ENCODE data around the gene IL1RAP.

Gene IL1RAP

GRCh38 chr3:190545191-190545590, 31.3 kb downstream of the IL1RAP start:
- no peak for DNase-seq

GRCh38 chr3:190546881-190547510, 33.1 kb downstream of the IL1RAP start:
- DNase-seq: no peak

GRCh38 chr3:190548031-190548656, 34.3 kb downstream of the IL1RAP start:
- DNase-seq: no peak

GRCh38 chr3:190552021-190552420, 38.1 kb downstream of the IL1RAP start:
- no peak for DNase-seq

GRCh38 chr3:190552969-190553759, 39.3 kb downstream of the IL1RAP start:
- no peak for DNase-seq

GRCh38 chr3:190554197-190554596, 40.3 kb downstream of the IL1RAP start:
- no peak for DNase-seq

GRCh38 chr3:190556351-190556750, 42.5 kb downstream of the IL1RAP start:
- no peak for DNase-seq

- DNase-seq: no peak
Observed at GRCh38 chr3:190557296-190557695, 43.4 kb downstream of the IL1RAP start.

- DNase-seq: no peak
Observed at GRCh38 chr3:190558316-190558715, 44.4 kb downstream of the IL1RAP start.

- DNase-seq: no peak
Observed at GRCh38 chr3:190558796-190559195, 44.9 kb downstream of the IL1RAP start.

- DNase-seq: no peak
Observed at GRCh38 chr3:190560013-190560895, 46.4 kb downstream of the IL1RAP start.

GRCh38 chr3:190562866-190563510, 49.1 kb downstream of the IL1RAP start:
- no peak for DNase-seq

- no peak for DNase-seq
Observed at GRCh38 chr3:190564175-190564574, 50.3 kb downstream of the IL1RAP start.

- no peak for DNase-seq
Observed at GRCh38 chr3:190566043-190566933, 52.4 kb downstream of the IL1RAP start.

GRCh38 chr3:190568036-190568435, 54.2 kb downstream of the IL1RAP start:
- no peak for DNase-seq

- DNase-seq: no peak
Observed at GRCh38 chr3:190574473-190574872, 60.6 kb downstream of the IL1RAP start.

- no peak for DNase-seq
Observed at GRCh38 chr3:190575437-190576185, 61.7 kb downstream of the IL1RAP start.

GRCh38 chr3:190577225-190577624, 63.3 kb downstream of the IL1RAP start:
- DNase-seq: no peak

- no peak for DNase-seq
Observed at GRCh38 chr3:190579514-190580137, 65.7 kb downstream of the IL1RAP start.

GRCh38 chr3:190580417-190580816, 66.5 kb downstream of the IL1RAP start:
- no peak for DNase-seq
